B cell (primary cell): ENCODE results near the gene PARVA.

Source experiments
- EZH2 ChIP-seq: IDR thresholded peaks from 2 replicates; pipeline ENCODE4 v1.6.1; 2012; ENCODE audit warnings: borderline replicate concordance, low read depth, mild to moderate bottlenecking, moderate library complexity, low read length; ENCODE audit not compliant: insufficient read depth, poor library complexity, severe bottlenecking
- TF ChIP-seq, protein P1 (sequence below): fragments of 200-600 bp; IDR thresholded peaks from one replicate; pipeline ENCODE4 v1.8.0; 2022; ENCODE audit warnings: antibody characterized with exemption, mild to moderate bottlenecking

DNA sequence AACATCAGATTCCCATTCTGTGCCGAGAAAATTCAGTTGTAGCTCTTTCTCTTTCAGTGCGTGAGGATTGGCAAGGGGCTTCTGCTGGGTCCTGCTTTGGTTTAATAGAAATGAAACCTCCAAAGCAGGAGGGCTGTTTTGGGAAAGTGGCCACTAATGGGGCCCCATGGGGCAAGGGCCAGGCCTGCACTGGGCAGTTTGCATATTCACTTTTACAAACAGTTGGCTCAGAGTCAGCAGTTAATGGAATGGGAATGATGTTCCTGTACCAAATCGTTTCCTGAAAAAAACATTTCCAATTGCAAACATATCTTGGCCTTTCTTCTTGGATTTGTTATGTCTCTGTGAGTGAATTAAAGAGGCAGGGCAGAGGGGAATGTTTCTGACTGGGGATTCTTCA, 92.1 kb downstream of the PARVA start:
- TF ChIP-seq, protein P1, sequence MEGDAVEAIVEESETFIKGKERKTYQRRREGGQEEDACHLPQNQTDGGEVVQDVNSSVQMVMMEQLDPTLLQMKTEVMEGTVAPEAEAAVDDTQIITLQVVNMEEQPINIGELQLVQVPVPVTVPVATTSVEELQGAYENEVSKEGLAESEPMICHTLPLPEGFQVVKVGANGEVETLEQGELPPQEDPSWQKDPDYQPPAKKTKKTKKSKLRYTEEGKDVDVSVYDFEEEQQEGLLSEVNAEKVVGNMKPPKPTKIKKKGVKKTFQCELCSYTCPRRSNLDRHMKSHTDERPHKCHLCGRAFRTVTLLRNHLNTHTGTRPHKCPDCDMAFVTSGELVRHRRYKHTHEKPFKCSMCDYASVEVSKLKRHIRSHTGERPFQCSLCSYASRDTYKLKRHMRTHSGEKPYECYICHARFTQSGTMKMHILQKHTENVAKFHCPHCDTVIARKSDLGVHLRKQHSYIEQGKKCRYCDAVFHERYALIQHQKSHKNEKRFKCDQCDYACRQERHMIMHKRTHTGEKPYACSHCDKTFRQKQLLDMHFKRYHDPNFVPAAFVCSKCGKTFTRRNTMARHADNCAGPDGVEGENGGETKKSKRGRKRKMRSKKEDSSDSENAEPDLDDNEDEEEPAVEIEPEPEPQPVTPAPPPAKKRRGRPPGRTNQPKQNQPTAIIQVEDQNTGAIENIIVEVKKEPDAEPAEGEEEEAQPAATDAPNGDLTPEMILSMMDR = no peak
- TF ChIP-seq EZH2 = no peak
